HL-60 (cell line): ENCODE results near the gene DLK1.

Experiments used
- DNase-seq, 2 experiments: peaks; one replicate each; pipeline ENCODE4 v3.0.0-alpha.2; 2010 to 2020; ENCODE audit warnings: low read depth in 1 of 2, low spot score in 1 of 2
- H3K27ac ChIP-seq: fragments of 250-450 bp; sonication (Bioruptor Pico); replicated peaks from 2 replicates; pipeline ENCODE4 v1.5.1; 2020; ENCODE audit warnings: mild to moderate bottlenecking, moderate library complexity
- H3K27me3 ChIP-seq: fragments of 250-450 bp; sonication (Bioruptor Pico); 2 replicates; pipeline ENCODE4 v1.5.1; 2021; ENCODE audit warnings: mild to moderate bottlenecking, moderate library complexity; ENCODE audit not compliant: insufficient read depth, poor library complexity, severe bottlenecking
- H3K4me3 ChIP-seq: replicated peaks from 2 replicates; pipeline ENCODE4 v1.5.1; 2011; ENCODE audit warnings: mild to moderate bottlenecking, control low read depth, low read length; ENCODE audit not compliant: insufficient read depth
- CTCF ChIP-seq: IDR thresholded peaks from one replicate; pipeline ENCODE4 v1.5.1; 2011; ENCODE audit warnings: low read length, control low read depth, inconsistent platforms; ENCODE audit not compliant: insufficient read depth
- GABPA ChIP-seq: IDR thresholded peaks from 2 replicates; pipeline ENCODE4 v1.6.1; 2012; ENCODE audit warnings: low read depth
- POLR2AphosphoS5 ChIP-seq: IDR thresholded peaks from 2 replicates; pipeline ENCODE4 v1.6.1; 2012; ENCODE audit warnings: low read depth
- REST ChIP-seq: IDR thresholded peaks from 2 replicates; pipeline ENCODE4 v1.6.1; 2012; ENCODE audit warnings: low read depth; ENCODE audit not compliant: insufficient replicate concordance
- SPI1 ChIP-seq: IDR thresholded peaks from 2 replicates; pipeline ENCODE4 v1.6.1; 2012; ENCODE audit warnings: low read depth, mild to moderate bottlenecking, borderline replicate concordance

The DLK1 gene

GRCh38 chr14:100786576-100787219, 60.0 kb downstream of the DLK1 start:
- no peak overlapping the region for H3K4me3 ChIP-seq
- H3K27ac ChIP-seq, result no peak overlapping the region
- TF ChIP-seq SPI1 (no peak), GABPA (no peak)
- H3K27me3 ChIP-seq, result no peaks in the 10 kb centered on the region
- DNase-seq, result no peak

GRCh38 chr14:100787659-100788058, 61.0 kb downstream of the DLK1 start:
- no peak for DNase-seq
- Histone ChIP-seq H3K27ac (no peak overlapping the region), H3K27me3 (no peaks in the 10 kb centered on the region), H3K4me3 (no peak overlapping the region)
- TF ChIP-seq CTCF (no peak), SPI1 (no peak), POLR2AphosphoS5 (no peak), REST (no peak), GABPA (no peak)
